HG02885 (cell line): ENCODE measurements around the gene KRTAP10-9.
"Not testable (repeated sequence)": the region's sequence is repeated elsewhere in the genome, so short reads cannot be mapped to it uniquely, and the experiment has no call there.

ENCODE experiments used
- ATAC-seq: cut with Tn5 transposase; IDR thresholded peaks from one replicate; pipeline ENCODE4 v1.9.1; 2021; ENCODE audit warnings: mild to moderate bottlenecking; ENCODE audit not compliant: unreplicated experiment, poor library complexity

KRTAP10-9 gene

GRCh38 chr21:44656868-44657267 is 30.0 kb downstream of the KRTAP10-9 start:
- no peak for ATAC-seq

- no peak for ATAC-seq
Observed at GRCh38 chr21:44657635-44658540, 31.0 kb downstream of the KRTAP10-9 start, which contains the start of gene KRTAP12-3. Gene KRTAP12-3 (plus strand): TSS chr21:44657932. CDS start chr21:44657980, 48 bp downstream.

GRCh38 chr21:44658541-44658910 is 31.6 kb downstream of the KRTAP10-9 start:
- no peak for ATAC-seq

GRCh38 chr21:44658913-44659595 is 32.2 kb downstream of the KRTAP10-9 start:
- ATAC-seq: no peak

GRCh38 chr21:44661567-44661966 is 34.7 kb downstream of the KRTAP10-9 start:
- not testable (repeated sequence) for ATAC-seq

- no peak for ATAC-seq
Observed at GRCh38 chr21:44664691-44665090, 37.8 kb downstream of the KRTAP10-9 start.

- no peak for ATAC-seq
Observed at GRCh38 chr21:44666401-44667320, 39.8 kb downstream of the KRTAP10-9 start, which contains the start of gene KRTAP12-2. Gene KRTAP12-2 (minus strand): TSS chr21:44666927. CDS start chr21:44666886, 41 bp downstream.

GRCh38 chr21:44667612-44668011 is 40.7 kb downstream of the KRTAP10-9 start:
- no peak for ATAC-seq

- no peak for ATAC-seq
Observed at GRCh38 chr21:44670642-44671432, 43.9 kb downstream of the KRTAP10-9 start.

GRCh38 chr21:44671911-44672310 is 45.0 kb downstream of the KRTAP10-9 start:
- no peak for ATAC-seq

GRCh38 chr21:44677881-44678280 is 51.0 kb downstream of the KRTAP10-9 start:
- no peak for ATAC-seq
